Activated naive CD4-positive, alpha-beta T cell treated with anti-CD3 and anti-CD28 coated beads, Interleukin-2, amount 50 U/mL, for 16 hours (primary cell): Measurements from ENCODE around the gene CTSL.

ENCODE experiments used
- DNase-seq: peaks from one replicate; pipeline ENCODE4 v3.0.0-alpha.2; 2020

Gene CTSL

DNA sequence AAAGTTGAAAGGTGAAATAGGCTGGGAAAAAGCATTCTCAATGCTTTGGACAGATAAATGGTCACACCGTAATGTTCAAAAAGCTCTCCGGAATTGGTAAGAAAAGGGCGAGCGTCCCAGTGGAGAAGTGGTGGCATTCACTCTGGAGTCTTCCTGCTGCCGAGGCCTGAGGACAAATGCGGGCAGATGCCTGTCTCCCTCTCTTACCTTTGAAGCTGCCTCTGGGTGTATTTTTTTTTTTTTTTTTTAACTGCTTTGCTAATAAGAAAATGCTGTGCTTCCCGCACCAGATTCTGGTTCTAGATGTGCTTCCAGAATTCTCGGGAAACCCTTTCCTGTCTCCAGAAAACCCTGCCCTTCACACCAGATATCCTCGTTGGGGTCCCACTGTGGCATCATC is 24.4 kb upstream of the CTSL start:
- DNase-seq: no peak

DNA sequence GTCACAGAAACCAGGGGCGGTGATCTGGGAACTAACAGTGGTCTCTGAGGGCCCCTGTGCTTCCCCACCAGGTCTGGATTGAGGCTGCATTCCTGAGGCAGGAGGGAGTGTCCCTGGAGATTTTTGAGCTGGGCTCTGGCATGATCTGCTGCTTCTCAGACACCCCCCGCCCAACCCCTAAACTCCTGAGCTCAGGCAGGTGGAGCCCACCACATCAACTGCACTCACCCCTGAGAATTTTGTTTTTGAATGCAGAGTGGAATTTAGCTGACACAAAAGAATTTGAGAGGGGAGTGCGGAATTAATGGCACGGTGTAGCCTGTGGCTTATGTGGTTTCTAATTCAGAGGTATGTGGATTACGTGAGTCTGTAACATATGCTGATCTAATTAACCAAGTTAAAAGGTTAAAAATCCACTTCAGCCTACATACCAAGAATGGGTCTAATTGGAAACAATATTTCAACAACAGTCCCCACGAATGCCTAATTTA is 23.9 kb upstream of the CTSL start:
- no peak for DNase-seq

DNA sequence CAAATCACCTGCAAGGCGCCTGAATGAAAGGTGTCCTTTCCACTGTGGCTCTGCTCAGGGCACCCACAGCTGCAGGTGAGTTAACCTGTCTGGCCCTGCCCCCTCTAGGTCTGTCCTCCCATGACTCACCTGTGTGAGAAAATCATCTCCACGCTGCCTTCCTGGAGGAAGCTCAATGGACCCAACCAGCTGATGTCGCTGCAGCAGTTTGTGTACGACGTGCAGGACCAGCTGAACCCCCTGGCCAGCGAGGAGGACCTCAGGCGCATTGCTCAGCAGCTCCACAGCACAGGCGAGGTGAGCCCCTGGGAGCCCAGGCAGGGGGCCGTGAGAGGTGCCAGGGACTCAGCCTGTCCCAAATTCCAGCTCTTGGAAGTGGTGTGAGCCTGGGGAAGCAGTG is 23.0 kb upstream of the CTSL start:
- no peak for DNase-seq

- DNase-seq: no peak
Measured at GRCh38 chr9:87703636-87704276, 22.2 kb upstream of the CTSL start.

DNA sequence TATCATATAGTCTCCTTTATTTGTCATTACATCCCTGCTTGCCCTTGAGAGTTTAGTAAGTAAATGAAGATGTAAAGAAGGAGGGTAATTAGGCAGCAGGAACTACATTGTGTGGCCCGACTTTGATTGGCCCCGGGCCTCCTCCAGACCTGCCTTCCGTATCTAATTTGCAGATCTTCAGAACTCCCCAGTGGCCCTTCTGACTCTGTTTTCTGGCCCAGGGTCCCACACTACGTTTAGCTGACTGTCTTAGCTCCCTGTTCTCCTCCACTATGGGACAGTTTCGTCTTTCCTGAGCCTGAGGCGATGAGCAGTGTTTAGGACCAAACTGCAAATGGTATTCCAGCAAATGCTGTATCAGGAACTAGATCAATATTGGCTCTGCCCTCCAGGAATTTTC is 21.6 kb upstream of the CTSL start:
- no peak for DNase-seq

DNA sequence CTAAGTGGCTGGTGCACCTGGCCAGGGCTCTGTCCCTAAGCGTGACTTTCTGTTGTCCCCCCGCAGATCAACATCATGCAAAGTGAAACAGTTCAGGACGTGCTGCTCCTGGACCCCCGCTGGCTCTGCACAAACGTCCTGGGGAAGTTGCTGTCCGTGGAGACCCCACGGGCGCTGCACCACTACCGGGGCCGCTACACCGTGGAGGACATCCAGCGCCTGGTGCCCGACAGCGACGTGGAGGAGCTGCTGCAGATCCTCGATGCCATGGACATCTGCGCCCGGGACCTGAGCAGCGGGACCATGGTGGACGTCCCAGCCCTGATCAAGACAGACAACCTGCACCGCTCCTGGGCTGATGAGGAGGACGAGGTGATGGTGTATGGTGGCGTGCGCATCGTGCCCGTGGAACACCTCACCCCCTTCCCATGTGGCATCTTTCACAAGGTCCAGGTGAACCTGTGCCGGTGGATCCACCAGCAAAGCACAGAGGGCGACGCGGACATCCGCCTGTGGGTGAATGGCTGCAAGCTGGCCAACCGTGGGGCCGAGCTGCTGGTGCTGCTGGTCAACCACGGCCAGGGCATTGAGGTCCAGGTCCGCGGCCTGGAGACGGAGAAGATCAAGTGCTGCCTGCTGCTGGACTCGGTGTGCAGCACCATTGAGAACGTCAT is 19.7 kb upstream of the CTSL start:
- DNase-seq: no peak

DNA sequence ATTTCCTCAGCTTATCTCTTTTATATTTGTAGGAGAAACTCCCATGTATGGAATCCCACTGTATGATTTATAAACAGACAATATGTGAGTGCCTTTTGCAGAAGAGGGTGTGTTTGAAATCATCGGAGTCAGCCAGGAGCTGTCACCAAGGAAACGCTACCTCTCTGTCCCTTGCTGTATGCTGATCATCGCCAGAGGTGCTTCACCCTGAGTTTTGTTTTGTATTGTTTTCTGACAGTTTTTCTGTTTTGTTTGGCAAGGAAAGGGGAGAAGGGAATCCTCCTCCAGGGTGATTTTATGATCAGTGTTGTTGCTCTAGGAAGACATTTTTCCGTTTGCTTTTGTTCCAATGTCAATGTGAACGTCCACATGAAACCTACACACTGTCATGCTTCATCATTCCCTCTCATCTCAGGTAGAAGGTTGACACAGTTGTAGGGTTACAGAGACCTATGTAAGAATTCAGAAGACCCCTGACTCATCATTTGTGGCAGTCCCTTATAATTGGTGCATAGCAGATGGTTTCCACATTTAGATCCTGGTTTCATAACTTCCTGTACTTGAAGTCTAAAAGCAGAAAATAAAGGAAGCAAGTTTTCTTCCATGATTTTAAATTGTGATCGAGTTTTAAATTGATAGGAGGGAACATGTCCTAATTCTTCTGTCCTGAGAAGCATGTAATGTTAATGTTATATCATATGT is 18.0 kb upstream of the CTSL start:
- DNase-seq: no peak

DNA sequence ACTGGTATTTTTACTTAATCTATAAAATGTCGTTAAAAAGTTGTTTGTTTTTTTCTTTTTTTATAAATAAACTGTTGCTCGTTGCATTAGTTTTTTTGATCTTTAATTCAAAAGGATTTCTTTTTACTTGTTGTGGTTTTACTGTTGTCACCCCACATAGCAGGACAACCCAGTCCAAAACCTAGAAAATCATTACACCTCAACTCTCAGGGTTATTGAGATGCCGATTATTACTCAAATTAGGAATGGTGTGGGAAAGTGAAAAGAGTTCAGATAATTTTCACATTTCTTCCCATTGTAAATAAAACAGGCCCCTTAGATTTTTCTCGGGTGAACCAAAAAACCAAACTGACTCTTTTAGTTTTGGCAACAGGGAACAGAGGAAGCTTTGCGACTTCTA is 17.4 kb upstream of the CTSL start:
- no peak for DNase-seq

DNA sequence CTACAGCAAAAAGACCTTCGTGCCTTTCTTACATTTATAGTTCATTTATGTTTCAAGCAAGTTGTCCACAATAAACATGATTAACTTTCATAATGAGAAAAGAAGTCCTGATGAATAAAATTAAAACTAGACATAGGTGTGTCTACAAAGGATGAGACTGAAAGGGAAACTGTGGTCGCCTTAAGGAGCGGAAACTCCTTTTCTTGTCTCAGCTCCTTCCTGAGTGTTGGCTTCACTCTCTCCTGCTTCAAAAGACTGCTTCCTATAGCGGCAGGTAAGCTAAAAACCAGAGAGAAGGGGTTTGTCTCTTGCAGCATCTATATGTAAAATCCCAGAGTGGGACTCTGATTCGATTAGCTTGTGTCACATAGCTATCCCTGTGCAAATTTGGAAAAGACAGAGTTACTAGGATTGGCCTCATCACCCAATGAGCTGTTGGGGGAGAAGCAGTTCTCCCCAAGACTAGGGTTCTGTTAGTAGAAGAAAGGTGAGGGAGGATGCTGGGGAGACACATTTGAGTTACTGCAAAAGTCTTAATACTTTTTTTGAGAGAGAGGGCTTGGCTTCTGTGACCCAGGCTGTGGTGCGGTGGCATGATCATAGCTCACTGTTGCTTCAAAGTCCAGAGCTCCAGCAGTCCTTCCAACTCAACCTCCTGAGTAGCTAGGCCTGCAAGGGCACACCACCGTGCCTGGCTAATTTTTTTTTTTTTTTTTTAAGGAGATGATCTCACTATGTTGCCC is 16.8 kb upstream of the CTSL start:
- no peak for DNase-seq

- DNase-seq: no peak
Measured at GRCh38 chr9:87710443-87710842, 15.5 kb upstream of the CTSL start.

DNA sequence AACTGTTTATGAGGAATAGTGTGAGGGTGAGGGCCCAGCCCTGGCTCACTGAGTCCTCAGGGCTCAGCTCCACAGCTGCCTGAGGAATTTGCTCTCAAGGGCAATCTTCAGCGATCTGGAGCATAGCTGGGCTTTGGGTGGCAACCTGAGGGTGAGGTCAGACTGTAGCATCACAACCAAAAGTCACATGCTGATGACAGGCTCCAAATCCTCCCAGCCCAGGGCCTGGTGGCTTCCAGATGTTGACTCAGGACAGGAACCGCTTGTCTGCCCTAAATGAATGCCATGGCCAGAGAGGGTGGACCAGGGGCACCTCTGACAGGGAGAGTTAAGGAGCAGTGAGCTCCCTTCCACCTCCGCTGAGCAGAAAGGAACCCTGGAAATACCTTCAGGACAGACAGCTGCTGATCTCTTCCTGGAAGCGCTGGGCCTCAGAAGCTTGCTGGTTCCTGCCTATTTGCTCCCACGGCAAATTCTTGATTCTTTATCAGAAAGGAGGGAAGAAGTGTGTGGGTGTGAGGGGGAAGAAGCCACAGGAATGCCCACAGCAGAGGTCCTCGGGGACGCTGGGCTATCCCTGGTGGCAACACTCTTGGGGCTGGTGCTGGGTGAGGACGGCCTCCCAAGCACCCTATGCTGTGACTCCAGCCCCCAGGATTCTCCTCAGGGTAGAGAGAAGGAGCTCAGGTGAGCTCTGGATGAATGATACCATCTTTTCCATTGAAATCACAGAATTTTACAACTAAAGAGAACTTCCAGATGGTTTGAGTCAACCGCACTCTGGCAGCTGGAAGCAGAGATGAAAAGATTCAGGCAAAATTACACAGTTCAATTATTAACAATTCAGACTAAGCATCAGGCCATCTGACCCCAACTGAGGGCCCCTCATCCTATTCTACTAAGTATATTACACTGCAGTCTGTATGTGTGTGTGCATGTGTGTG is 13.8 kb upstream of the CTSL start:
- DNase-seq: no peak

GRCh38 chr9:87712801-87713277 is 13.1 kb upstream of the CTSL start:
- no peak for DNase-seq

DNA sequence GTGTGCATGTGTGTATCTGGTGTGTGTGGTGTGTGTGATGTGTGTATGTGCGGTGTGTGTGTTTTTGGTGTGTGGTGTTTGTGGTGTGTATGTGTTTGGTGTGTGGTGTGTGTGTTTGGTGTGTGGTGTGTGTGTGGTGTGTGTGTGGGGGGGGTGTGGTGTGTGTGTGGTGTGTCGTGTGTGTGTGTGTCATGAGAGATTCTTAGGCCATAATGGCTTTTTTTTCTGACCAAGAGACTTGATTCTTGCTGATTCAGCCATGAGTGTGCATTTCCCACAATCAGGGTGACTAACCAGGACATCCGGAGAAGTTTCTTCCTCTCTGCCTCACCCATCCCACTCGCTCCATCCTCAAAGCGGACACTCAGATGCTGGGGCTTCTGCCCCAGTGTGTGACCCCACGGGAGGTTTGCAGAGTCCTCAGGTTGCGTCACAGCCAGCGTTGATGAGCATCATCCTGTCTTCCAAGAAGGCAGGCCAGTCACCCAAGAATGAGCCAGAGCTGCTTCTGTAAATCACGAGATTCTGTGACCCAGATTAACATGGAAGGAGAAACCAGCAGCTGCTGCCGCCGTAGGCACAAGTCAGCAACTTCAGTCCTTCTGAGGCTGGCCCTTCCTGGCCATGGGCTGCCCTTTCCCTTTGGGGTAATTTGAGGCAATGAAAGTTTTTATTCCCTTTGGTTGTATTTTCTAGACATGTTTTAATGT is 12.5 kb upstream of the CTSL start:
- no peak for DNase-seq

- no peak for DNase-seq
Measured at GRCh38 chr9:87713988-87714330, 12.0 kb upstream of the CTSL start.

GRCh38 chr9:87714819-87715218 is 11.1 kb upstream of the CTSL start:
- DNase-seq: no peak

GRCh38 chr9:87716141-87716540 is 9.8 kb upstream of the CTSL start:
- no peak for DNase-seq

DNA sequence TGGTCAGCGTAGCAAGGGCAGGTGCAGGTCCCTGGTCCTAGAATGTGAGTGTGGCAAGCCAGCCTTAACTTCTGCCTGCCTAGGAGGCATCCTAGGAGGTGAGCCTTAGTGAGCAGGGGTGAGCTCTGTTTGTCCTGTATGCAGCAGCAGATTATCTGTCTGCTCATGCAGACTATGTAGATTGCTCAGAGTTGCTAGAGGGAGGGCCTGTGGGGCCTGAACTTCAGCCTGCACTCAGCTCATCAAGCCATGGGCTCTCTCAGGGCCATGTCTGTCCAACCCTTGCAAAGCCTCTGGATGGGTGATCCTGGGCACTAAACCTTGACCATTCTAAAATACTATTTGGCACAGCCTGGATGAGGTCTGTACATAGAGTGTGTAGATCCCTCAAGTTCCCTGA is 8.5 kb upstream of the CTSL start:
- no peak for DNase-seq

GRCh38 chr9:87718231-87718630 is 7.7 kb upstream of the CTSL start:
- DNase-seq: no peak

- no peak for DNase-seq
Measured at GRCh38 chr9:87718852-87719612, 6.9 kb upstream of the CTSL start.

DNA sequence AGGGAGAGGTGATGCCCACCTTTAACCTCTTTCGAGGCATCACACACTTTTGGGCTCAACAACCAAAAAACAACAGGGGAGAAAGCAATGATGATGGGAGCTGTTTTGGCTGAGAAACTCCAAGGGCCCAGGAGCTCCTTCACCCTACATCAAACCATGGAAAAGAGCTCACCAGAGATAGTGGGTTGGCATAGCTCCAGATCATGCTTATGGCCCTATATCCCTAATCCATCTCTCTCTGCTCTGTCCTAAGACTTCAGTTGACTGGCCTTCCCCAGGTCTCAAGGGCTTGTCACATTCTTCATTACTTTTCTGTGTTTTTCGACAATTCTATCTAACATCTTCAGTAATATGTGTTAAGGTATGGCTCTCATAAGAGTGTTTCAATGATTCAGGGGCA is 5.7 kb upstream of the CTSL start:
- no peak for DNase-seq
